ENCODE results near the gene CRY2. TPM values are rescaled to one million over a fixed set of nuclear protein-coding genes. Genes with fewer than 3 reads are reported as not detected.

Gene CRY2
- total RNA-seq, 2 experiments from 2014 or later, result 12.3 to 15.7 TPM

- Mint-ChIP-seq H3K9me3 (no peaks in the 10 kb centered on the region), H3K36me3 (ENCODE audit: low read depth) (peaks cover 15% of the 10 kb centered on the region), H3K4me1 (ENCODE audit: low read depth) (peaks cover 17% of the 10 kb centered on the region), H3K27me3 (no peaks in the 10 kb centered on the region), H3K4me3 (no peak overlapping the region), H3K27ac (no peak overlapping the region)
- ATAC-seq, result no peak
- TF ChIP-seq, protein P1, sequence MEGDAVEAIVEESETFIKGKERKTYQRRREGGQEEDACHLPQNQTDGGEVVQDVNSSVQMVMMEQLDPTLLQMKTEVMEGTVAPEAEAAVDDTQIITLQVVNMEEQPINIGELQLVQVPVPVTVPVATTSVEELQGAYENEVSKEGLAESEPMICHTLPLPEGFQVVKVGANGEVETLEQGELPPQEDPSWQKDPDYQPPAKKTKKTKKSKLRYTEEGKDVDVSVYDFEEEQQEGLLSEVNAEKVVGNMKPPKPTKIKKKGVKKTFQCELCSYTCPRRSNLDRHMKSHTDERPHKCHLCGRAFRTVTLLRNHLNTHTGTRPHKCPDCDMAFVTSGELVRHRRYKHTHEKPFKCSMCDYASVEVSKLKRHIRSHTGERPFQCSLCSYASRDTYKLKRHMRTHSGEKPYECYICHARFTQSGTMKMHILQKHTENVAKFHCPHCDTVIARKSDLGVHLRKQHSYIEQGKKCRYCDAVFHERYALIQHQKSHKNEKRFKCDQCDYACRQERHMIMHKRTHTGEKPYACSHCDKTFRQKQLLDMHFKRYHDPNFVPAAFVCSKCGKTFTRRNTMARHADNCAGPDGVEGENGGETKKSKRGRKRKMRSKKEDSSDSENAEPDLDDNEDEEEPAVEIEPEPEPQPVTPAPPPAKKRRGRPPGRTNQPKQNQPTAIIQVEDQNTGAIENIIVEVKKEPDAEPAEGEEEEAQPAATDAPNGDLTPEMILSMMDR (IDR thresholded peaks at IDR 0.05), result no peak
- intact Hi-C loops (cut with micrococcal nuclease), result no loop called here
- ChIA-PET POLR2A (interaction anchor here (0.6 kb wide), 1 partner anchor 214 kb away, joined by 6 read pairs; no protein-coding TSS in a partner anchor), CTCF (interaction anchor here (1.3 to 1.7 kb wide), 2 partner anchors 37 to 144 kb away, joined by 4 read pairs; no protein-coding TSS in a partner anchor)
- DNase-seq, result no peak
Measured at GRCh38 chr11:45915446-45915845, 68.2 kb downstream of the CRY2 start.

- H3K4me3 Mint-ChIP-seq, result peak overlapping the region; percentile 89
- ChIA-PET POLR2A (interaction anchor here (0.9 to 1.7 kb wide), 9 partner anchors 10 to 112 kb away, joined by 3 to 7 read pairs (median 3); partner anchors contain the start of genes CRY2 and SLC35C1), CTCF (interaction anchor here (0.9 to 1.1 kb wide), 3 partner anchors 53 to 201 kb away, joined by 3 read pairs; no protein-coding TSS in a partner anchor)
- no peaks in the 10 kb centered on the region for H3K9me3 Mint-ChIP-seq
- H3K27me3 Mint-ChIP-seq, result peaks cover 2% of the 10 kb centered on the region
- DNase-seq (peak; percentile 35), ATAC-seq (peak; percentile 0)
- intact Hi-C loops (cut with micrococcal nuclease), result no loop called here
- H3K27ac Mint-ChIP-seq, result peak overlapping the region; percentile 97
- H3K36me3 Mint-ChIP-seq (ENCODE audit: low read depth), result peaks cover 11% of the 10 kb centered on the region
- TF ChIP-seq, protein P1 (IDR thresholded peaks at IDR 0.05), result no peak
- H3K4me1 Mint-ChIP-seq (ENCODE audit: low read depth), result peaks cover 21% of the 10 kb centered on the region
Measured at GRCh38 chr11:45917286-45917622, 70.0 kb downstream of the CRY2 start.

DNA sequence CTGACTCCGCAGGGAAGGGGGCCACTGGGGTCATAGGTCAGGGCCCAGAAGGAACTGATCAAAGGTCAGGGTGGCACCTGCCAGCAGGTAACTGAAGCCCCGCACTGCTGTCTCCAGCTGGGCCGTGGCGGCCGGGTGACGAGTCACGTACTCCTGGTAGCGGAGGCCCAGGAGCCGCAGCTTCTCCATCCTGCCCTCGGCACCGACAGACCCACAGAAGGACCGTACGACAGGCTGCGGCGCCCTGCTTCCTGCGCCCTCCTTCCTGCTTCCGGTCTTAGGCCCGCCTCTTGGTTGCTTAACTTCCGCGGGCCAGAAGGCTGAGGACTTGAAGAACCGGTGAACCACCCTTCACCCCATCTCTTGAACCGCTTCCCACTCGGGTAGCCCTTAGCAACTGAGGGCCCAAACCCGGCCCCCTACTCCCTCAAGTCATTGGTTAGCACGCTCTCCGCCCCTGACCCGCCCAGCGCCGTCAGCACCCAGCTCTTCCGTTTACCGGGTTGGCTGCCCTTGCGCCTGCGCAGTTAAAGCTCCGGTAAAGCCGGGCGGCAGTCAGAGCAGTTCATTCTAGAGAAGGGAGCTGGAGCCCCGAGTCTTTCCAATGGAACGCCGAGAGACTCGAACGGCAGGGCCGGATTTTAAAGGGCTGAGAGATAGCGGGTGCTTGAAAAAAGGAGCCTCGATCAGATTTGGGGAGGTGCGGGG, 70.5 kb downstream of the CRY2 start, which contains the start of gene PEX16:
TSS of gene PEX16 (minus strand) at position 255 of the 708 bp plus-strand sequence. CDS start at position 189, 66 bp downstream.
- peak; percentile 97 for DNase-seq
- POLR2A ChIA-PET, result interaction anchor here (0.9 to 1.7 kb wide), 10 partner anchors 9 to 113 kb away, joined by 3 to 7 read pairs (median 3); partner anchors contain the start of genes CRY2 and SLC35C1
- peak; percentile 91 for ATAC-seq
- Mint-ChIP-seq H3K4me1 (ENCODE audit: low read depth) (peaks cover 21% of the 10 kb centered on the region), H3K36me3 (ENCODE audit: low read depth) (peaks cover 11% of the 10 kb centered on the region), H3K27me3 (peaks cover 2% of the 10 kb centered on the region), H3K27ac (peak within 1 kb of the TSS; percentile 97), H3K4me3 (peak within 1 kb of the TSS; percentile 89), H3K9me3 (no peaks in the 10 kb centered on the region)
- TF ChIP-seq, protein P1 (IDR thresholded peaks at IDR 0.05), result no peak
- CTCF ChIA-PET, result interaction anchor here (0.9 to 2.0 kb wide), 7 partner anchors 44 to 200 kb away, joined by 3 to 5 read pairs (median 3); no protein-coding TSS in a partner anchor
- intact Hi-C loops (cut with micrococcal nuclease), result loop anchor here (2.0 kb wide), 1 partner anchor 71 kb away; the partner anchor contains the start of gene CRY2

DNA sequence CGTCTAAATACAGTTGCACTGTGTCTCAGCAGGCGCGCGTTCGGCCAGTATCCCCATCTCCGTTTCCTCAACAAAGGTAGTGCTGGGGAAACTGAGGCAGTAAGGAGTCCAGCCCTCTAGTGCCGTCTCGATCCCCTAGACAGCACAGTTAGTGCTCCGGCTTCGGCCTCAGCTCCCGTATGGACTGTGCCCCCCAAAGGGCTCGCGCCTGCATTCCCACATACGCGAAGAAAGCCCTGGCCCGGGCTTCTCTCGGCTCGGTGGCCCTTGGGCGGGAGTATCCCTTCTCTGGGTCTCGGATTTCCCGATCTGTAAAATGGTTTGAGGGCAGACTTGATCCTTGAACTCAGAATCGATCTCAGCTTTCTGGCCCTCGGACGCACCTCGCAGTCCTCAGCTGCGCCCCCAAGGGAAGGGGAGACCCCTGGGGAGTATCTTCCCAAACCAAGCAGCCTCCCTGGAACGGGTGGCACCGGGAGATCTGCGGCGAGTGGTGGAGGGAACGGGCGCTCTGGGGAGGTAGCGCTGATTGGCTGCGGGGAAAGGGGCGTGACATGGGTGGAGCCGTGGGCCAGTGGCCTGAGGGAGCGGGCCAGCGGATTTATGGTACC, 71.2 kb downstream of the CRY2 start:
- peak overlapping the region; percentile 97 for H3K27ac Mint-ChIP-seq
- peaks cover 23% of the 10 kb centered on the region for H3K4me1 Mint-ChIP-seq (ENCODE audit: low read depth)
- peak; percentile 18 for ATAC-seq
- TF ChIP-seq, protein P1 (IDR thresholded peaks at IDR 0.05), result no peak
- intact Hi-C loops (cut with micrococcal nuclease), result loop anchor here (2.0 kb wide), 1 partner anchor 72 kb away; the partner anchor contains the start of gene CRY2
- peak; percentile 74 for DNase-seq
- peak overlapping the region; percentile 89 for H3K4me3 Mint-ChIP-seq
- ChIA-PET CTCF (interaction anchor here (0.9 to 2.0 kb wide), 6 partner anchors 12 to 199 kb away, joined by 3 to 5 read pairs (median 4); no protein-coding TSS in a partner anchor), POLR2A (interaction anchor here (0.9 to 1.5 kb wide), 3 partner anchors 9 to 41 kb away, joined by 3 read pairs; no protein-coding TSS in a partner anchor)
- peaks cover 5% of the 10 kb centered on the region for H3K27me3 Mint-ChIP-seq
- H3K36me3 Mint-ChIP-seq (ENCODE audit: low read depth), result peaks cover 11% of the 10 kb centered on the region
- H3K9me3 Mint-ChIP-seq, result no peaks in the 10 kb centered on the region

Measured in activated CD8-positive, alpha-beta T cell treated with anti-CD3 and anti-CD28 coated beads for 36 hours (primary cell).